ENCODE data around the gene CAPN12.
"Not testable (repeated sequence)": the region's sequence is repeated elsewhere in the genome, so short reads cannot be mapped to it uniquely, and the experiment has no call there.

The CAPN12 gene

GRCh38 chr19:38770228-38770948, 26.1 kb upstream of the CAPN12 start:
- DNase-seq, result not testable (repeated sequence)

GRCh38 chr19:38769635-38770211, 25.4 kb upstream of the CAPN12 start:
- peak; percentile 68 for DNase-seq

- no peak for DNase-seq
Measured at GRCh38 chr19:38766276-38767047, 22.2 kb upstream of the CAPN12 start.

- DNase-seq, result no peak
Measured at GRCh38 chr19:38765214-38765613, 20.9 kb upstream of the CAPN12 start.

- no peak for DNase-seq
Measured at GRCh38 chr19:38763795-38764220, 19.5 kb upstream of the CAPN12 start.

- DNase-seq, result not testable (repeated sequence)
Measured at GRCh38 chr19:38761884-38762389, 17.7 kb upstream of the CAPN12 start.

GRCh38 chr19:38760805-38761517, 16.7 kb upstream of the CAPN12 start:
- DNase-seq, result not testable (repeated sequence)

- no peak for DNase-seq
Measured at GRCh38 chr19:38759590-38760003, 15.3 kb upstream of the CAPN12 start.

- not testable (repeated sequence) for DNase-seq
Measured at GRCh38 chr19:38754196-38754595, 9.9 kb upstream of the CAPN12 start.

- DNase-seq, result not testable (repeated sequence)
Measured at GRCh38 chr19:38753783-38754182, 9.5 kb upstream of the CAPN12 start.

- DNase-seq, result no peak
Measured at GRCh38 chr19:38745316-38745715, 1.0 kb upstream of the CAPN12 start.

GRCh38 chr19:38744874-38745273, 600 bp upstream of the CAPN12 start:
- DNase-seq, result no peak

GRCh38 chr19:38743394-38744297, 628 bp downstream of the CAPN12 start:
- DNase-seq, result no peak

- DNase-seq, result no peak
Measured at GRCh38 chr19:38742906-38743305, 1.4 kb downstream of the CAPN12 start.

- no peak for DNase-seq
Measured at GRCh38 chr19:38742296-38742695, 2.0 kb downstream of the CAPN12 start.

- no peak for DNase-seq
Measured at GRCh38 chr19:38741670-38742069, 2.6 kb downstream of the CAPN12 start.

- no peak for DNase-seq
Measured at GRCh38 chr19:38740932-38741331, 3.3 kb downstream of the CAPN12 start.

GRCh38 chr19:38740257-38740592, 4.0 kb downstream of the CAPN12 start:
- DNase-seq, result peak; percentile 0

GRCh38 chr19:38739440-38740256, 4.6 kb downstream of the CAPN12 start:
- peak; percentile 1 for DNase-seq

GRCh38 chr19:38737921-38738737, 6.1 kb downstream of the CAPN12 start:
- DNase-seq, result peak; percentile 1
